GM21390 (cell line): ENCODE measurements around the gene RMDN3.

Experiments used
- ATAC-seq: cut with Tn5 transposase; IDR thresholded peaks from one replicate; pipeline ENCODE4 v1.9.1; 2021; ENCODE audit not compliant: unreplicated experiment

The RMDN3 gene, protein sequence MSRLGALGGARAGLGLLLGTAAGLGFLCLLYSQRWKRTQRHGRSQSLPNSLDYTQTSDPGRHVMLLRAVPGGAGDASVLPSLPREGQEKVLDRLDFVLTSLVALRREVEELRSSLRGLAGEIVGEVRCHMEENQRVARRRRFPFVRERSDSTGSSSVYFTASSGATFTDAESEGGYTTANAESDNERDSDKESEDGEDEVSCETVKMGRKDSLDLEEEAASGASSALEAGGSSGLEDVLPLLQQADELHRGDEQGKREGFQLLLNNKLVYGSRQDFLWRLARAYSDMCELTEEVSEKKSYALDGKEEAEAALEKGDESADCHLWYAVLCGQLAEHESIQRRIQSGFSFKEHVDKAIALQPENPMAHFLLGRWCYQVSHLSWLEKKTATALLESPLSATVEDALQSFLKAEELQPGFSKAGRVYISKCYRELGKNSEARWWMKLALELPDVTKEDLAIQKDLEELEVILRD

GRCh38 chr15:40754883-40755811, at the start of gene RMDN3:
Gene RMDN3 (minus strand): TSS chr15:40755254. CDS start chr15:40754783, 471 bp downstream.
- peak; percentile 68 for ATAC-seq

- ATAC-seq: no peak
Measured at GRCh38 chr15:40803688-40804087, 48.6 kb upstream of the RMDN3 start.

DNA sequence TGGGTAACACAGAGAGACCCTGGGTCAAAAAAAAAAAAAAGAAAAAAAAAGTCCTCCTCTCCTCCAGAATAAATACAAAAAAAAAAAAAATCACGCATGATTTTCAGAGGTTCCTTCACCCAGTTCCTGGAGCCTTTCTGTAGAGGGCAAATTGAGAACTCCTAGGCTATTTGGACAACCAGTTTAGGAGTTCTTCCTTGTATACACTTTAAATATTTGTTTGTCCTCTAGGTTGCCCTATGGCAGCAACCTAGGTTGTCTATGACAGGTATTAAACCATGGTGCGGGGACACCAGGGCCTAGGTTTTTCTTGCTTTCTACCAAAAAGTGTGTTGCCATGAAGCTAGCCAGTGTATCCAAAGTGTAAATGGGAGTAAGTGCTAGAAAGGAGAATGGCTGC, 48.0 kb upstream of the RMDN3 start:
- ATAC-seq: no peak

DNA sequence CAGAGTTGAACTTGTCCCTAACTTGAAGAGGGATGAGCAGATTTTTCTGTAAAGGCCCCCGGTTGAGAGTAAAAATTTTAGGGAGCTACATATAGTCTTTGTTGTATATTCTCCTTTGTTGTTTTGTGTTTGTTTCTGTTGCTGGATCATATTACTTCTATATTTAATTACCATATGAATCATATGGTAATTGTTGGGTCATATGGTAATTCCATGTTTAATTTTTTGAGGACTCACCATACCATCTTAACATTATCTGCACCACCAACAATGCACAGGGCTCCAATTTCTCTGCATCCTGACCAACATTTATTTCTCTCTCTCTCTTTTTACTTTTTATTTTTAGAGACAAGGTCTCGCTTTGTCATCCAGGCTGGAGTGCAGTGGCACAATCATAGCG, 44.5 kb upstream of the RMDN3 start:
- ATAC-seq: no peak

DNA sequence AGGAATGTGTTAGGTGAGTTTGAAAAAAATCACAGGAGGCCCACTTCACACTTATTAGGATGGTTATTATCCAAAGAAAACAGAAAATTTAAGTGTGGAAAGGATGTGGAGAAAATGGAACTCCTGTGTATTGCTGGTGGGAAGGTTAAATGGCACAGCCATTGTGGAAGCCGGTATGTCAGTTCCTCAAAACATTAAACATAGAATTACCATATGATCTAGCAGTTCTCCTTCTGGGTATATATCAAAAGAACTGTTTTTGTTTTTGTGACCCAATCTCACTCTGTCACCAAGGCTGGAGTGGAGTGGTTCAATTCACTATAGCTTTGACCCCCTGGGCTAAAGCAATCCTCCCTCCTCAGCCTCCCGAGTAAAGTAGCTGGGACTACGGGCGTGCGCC, 41.5 kb upstream of the RMDN3 start:
- no peak for ATAC-seq

DNA sequence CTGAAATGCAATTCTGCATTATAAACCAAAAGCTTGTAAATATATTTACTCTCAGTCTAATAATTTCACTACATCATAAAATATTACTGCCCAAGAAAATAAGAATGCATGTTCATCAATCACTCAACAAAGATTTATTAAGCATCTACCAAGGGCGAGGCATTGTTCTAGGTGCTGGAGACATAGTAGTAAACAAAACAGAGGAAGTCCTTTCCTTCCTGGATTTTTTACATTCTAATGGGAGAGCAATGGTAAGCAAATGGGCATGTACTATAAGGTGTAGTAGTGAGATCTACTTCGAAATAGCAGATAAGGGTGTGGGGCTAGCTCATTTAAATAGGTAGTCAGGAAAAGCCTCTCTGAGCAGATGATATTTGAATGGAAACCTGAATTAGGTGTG, 41.0 kb upstream of the RMDN3 start:
- no peak for ATAC-seq

GRCh38 chr15:40793216-40793989, 38.3 kb upstream of the RMDN3 start:
- no peak for ATAC-seq

DNA sequence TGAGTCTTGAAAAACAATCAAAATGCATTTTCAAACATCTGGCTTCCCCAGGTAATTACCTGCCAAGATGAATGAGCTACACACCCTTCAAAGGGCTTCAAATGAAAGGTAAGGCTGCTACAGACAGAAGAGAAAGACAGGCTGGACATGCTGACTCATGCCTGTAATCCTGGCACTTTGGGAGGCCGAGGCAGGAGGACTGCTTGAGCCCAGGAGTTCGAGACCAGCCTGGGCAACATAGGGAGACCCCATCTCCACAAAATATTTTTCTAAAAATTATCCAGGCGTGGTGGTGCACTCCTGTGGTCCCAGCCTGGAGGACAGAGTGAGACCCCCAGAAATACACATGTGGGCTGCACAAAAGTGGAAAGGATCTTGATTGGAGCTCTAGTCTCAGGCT, 37.3 kb upstream of the RMDN3 start:
- ATAC-seq: no peak

DNA sequence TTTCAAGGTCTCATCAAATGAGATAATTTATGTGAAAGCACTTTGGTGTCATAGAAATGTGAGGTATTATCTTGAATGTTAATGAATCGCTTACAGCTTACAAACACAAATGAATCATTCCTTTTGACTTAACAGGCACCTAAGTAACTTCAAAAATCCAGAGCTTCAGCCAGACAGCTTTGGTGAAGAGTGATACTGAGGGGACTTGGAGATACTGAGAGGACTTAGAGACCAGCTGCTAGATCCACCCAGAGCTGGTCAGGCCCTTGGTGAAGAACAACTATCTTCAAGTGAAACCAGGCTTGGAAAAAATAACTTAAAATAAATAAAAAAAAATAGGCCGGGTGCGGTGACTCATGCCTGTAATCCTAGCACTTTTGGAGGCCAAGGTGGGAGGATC, 35.7 kb upstream of the RMDN3 start:
- no peak for ATAC-seq

- ATAC-seq: no peak
Measured at GRCh38 chr15:40789999-40790398, 34.9 kb upstream of the RMDN3 start.

DNA sequence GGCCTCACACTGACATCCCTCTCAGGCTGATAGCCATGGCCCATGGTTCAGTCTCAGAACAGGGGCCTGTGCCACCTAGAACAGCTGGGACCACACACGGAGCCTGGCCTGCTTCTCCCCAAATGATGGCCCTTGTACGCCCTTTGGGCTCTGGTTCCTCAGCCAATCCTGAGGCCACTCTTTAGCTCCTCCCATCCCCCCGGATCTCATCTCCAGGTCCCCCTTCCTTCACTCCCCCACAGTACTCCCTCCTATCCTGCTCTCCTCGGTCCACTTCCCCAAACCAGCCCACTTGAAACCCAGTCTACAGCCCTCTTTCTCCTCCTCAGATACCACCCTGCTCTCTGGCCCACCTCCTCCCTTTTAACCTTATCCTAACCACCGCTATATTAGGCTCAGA, 34.1 kb upstream of the RMDN3 start:
- no peak for ATAC-seq

DNA sequence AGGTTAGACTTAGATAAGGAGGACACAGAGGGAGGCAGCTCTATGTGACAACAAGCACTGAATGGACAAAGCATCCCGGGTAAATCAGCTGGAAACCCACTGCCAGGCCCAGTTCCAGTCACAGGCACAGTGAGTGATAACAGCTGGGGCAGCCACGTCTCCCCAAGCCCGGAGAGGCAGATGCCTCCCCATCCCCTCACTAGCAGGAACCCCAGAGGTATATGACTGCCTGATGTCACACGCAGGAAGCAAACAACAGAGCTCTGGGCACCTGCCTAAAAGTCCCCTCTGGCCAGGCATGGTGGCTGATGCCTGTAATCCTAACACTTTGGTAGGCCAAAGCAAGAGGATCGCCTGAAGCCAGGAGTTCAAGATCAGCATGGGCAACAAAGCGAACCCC, 32.9 kb upstream of the RMDN3 start:
- no peak for ATAC-seq

- ATAC-seq: no peak
Measured at GRCh38 chr15:40787344-40787841, 32.3 kb upstream of the RMDN3 start.

DNA sequence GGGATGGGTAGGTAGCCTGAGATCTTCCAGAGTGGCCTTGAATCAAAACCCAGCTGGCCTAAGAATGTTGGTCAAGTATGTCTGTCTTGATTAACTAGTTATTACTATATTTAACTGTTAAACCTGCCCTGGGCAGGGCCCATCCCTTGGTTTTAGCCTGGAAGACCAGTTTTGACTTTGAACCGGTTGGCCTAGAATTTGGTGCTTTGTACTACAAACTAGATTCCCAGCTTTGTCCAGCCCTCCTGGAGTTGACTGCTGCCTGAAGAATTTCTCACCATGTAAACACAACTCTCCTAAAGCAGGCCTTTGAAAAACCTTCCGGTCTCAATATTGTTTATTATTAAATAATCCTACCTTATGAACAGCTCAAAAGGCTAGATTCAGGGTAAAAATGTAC, 30.8 kb upstream of the RMDN3 start:
- no peak for ATAC-seq

GRCh38 chr15:40785164-40785563, 30.1 kb upstream of the RMDN3 start:
- no peak for ATAC-seq

DNA sequence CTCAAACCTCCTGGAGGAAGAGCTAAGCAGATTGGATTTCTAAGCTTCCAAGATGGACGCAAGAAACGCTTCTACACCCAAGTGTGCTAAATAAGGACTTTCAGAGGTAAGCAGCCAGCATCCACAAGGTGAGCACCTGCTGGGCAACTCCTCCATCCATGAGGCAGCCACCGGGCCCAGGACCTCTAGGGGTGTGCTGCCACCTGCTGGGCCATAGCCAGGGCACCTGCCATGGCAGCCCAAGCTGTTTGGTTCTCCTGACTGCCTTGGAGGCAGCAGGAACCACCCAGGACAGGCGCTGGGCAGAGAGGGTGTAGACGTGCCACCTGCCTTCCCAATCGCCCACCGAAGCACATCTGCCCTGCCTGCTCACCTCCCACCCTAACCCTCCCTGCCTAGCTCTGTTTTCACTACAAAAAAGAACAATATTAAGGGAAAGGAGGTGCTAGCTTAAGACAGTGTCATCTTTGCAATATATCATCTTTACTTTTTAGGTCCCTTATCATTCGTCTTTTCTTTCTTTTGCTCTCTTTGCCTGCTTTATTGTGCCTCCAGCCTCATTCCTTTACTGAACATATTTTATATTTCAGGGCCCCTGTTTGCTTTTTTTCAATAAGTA, 27.7 kb upstream of the RMDN3 start:
- ATAC-seq: peak; percentile 69

GRCh38 chr15:40776537-40777141, 21.6 kb upstream of the RMDN3 start:
- no peak for ATAC-seq

DNA sequence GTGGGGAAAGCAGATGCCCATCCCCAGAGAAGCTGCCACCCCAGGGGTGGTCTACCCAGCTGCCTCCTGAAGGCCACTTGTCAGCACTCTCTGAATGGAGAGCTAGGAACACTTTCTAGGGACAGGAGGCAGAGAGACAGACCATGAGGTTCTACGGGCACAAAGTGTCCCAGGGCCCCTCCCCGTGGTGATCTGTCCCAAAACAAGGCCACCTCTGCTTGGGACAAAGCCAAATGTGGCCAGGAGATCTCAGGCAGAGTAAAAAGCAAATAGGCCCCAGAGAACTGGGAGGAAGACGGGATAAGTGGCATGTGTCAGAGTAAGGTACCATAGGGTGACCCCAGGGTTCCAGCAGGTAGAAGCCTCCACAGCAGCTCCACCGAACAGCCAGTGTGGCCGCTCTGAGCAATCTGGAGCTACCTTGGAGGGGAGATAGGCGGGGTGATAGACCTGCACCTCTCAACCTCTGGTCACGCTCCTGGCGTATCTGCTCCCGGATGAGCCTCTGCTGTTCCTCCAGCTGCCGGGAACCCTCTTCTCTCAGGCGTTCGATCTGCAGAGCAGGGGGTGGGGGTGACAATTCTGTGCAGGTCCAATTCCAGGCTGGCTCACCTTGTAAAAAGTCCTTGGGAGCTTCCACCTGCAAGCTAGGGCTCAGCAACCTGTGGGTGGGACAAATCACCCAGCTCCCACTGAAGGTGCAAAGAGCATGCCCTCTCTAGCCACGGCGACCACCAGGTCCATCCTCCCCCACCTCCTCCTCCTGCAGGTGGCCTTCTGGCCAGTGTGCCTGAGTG, 20.9 kb upstream of the RMDN3 start:
- no peak for ATAC-seq

DNA sequence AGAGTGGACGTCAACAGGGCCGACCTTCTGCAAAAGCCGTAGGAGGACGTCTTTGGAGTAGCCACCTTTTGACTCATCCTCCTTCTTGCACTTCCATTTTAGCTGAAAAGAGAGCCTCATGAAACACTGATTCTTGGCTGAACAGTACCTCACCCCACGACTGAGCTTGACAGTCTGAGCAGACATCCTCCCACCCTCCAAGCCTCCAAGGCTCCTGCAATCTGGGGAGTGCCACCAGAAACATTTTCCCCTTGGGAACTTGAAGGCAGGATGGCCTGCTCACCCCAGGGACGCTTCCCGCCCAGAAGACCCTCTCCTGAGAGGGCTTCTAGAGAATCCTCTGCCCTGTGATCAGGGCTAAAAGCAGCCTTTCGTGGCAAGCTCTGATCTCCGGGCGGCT, 20.0 kb upstream of the RMDN3 start:
- no peak for ATAC-seq
